Adrenal gland (tissue), 5 donors: Measurements from ENCODE around the gene STAP2.

Source experiments
- POLR2A ChIP-seq, 2 donors: fragments of 450-650 bp; IDR thresholded peaks; one replicate each; pipeline ENCODE4 v1.6.1; 2017; ENCODE audit warnings: antibody characterized with exemption in 2 of 2, mild to moderate bottlenecking in 2 of 2, moderate library complexity in 1 of 2
- TF ChIP-seq, protein P1 (sequence below), 6 experiments: fragments of 450-650 bp in 4 of 6; fragments of 200-600 bp in 2 of 6; sonication (generic) in 1 of 6; IDR thresholded peaks; 1 replicate in 5 of 6; 2 replicates in 1 of 6; pipeline versions ENCODE4 v1.5.1 to v1.8.0; 2016 to 2021; ENCODE audit warnings: antibody characterized with exemption in 6 of 6, mild to moderate bottlenecking in 2 of 6, moderate library complexity in 1 of 6
- donor health status: DM: no; HTN: no; CAD: no.

DNA sequence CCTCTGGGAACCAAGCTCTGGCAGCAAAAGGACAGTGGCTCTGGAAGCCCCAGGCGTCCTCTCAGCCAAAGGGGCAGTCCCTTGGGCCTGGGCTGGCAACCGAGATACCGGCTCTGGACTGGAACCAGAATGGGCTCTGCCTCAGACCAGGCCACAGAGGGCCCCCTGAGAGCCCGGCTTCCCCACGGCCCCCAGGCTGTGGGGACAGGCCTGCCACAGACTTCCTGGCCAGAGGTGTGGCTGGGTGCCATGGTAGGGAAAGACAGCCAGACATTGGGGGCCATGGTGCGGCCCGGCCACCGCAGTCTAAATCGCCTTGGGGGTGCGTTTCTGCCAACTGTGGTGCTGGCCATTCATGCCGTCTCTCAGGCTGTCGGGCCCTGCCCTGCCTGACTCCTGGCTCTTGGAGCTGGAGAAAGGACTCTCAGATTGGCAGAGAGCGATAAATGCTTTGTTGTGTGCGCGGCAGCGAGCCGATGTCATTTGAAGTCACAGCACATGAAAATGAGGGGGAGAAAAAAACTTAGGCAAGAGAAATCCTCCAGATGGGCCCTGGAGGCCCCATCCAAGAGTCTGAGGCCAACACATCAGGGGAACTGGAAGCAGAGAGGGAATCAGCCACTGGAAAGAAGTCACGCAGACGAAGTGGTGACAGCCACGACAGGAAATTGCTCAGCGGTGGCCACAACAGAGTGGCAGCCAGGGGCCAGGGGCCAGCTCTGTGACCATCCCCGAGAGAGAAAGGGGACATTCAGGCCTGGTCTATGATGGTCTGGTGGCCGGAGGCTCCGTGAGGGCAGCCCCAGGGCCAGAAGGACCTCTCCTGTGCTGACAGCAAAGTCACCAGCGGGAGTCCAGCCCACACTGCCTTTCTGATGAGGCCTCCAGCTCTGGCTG, 35.2 kb upstream of the STAP2 start:
- TF ChIP-seq, protein P1, sequence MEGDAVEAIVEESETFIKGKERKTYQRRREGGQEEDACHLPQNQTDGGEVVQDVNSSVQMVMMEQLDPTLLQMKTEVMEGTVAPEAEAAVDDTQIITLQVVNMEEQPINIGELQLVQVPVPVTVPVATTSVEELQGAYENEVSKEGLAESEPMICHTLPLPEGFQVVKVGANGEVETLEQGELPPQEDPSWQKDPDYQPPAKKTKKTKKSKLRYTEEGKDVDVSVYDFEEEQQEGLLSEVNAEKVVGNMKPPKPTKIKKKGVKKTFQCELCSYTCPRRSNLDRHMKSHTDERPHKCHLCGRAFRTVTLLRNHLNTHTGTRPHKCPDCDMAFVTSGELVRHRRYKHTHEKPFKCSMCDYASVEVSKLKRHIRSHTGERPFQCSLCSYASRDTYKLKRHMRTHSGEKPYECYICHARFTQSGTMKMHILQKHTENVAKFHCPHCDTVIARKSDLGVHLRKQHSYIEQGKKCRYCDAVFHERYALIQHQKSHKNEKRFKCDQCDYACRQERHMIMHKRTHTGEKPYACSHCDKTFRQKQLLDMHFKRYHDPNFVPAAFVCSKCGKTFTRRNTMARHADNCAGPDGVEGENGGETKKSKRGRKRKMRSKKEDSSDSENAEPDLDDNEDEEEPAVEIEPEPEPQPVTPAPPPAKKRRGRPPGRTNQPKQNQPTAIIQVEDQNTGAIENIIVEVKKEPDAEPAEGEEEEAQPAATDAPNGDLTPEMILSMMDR (IDR thresholded peaks at IDR 0.05), result no peak
- no peak for TF ChIP-seq POLR2A (IDR thresholded peaks at IDR 0.05)
